HG02571 (cell line): Measurements from ENCODE around the gene MINPP1.
"Not testable (repeated sequence)": the region's sequence is repeated elsewhere in the genome, so short reads cannot be mapped to it uniquely, and the experiment has no call there.

ENCODE experiments used
- ATAC-seq: cut with Tn5 transposase; IDR thresholded peaks from one replicate; pipeline ENCODE4 v1.9.1; 2021; ENCODE audit warnings: mild to moderate bottlenecking, moderate library complexity; ENCODE audit not compliant: unreplicated experiment

MINPP1 gene, protein sequence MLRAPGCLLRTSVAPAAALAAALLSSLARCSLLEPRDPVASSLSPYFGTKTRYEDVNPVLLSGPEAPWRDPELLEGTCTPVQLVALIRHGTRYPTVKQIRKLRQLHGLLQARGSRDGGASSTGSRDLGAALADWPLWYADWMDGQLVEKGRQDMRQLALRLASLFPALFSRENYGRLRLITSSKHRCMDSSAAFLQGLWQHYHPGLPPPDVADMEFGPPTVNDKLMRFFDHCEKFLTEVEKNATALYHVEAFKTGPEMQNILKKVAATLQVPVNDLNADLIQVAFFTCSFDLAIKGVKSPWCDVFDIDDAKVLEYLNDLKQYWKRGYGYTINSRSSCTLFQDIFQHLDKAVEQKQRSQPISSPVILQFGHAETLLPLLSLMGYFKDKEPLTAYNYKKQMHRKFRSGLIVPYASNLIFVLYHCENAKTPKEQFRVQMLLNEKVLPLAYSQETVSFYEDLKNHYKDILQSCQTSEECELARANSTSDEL

DNA sequence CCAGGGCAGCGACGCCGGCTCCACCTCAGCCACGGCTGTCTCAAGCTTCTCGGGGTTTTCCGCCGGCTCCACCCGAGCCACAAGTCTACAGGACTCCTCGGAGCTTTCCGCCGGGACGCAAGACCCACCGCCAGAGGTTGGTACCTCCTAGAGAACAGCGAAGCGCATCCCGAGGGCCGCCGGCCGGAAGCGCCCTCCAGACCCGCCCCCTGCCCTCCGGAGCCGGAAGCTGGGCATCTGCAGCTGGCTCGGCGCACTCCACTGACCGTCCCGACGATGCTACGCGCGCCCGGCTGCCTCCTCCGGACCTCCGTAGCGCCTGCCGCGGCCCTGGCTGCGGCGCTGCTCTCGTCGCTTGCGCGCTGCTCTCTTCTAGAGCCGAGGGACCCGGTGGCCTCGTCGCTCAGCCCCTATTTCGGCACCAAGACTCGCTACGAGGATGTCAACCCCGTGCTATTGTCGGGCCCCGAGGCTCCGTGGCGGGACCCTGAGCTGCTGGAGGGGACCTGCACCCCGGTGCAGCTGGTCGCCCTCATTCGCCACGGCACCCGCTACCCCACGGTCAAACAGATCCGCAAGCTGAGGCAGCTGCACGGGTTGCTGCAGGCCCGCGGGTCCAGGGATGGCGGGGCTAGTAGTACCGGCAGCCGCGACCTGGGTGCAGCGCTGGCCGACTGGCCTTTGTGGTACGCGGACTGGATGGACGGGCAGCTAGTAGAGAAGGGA, at the start of gene MINPP1:
Gene MINPP1, plus strand, starts transcription at position 254 of the 726 bp plus-strand sequence. Its CDS starts 23 bp downstream, at position 277.
- peak; percentile 89 for ATAC-seq

DNA sequence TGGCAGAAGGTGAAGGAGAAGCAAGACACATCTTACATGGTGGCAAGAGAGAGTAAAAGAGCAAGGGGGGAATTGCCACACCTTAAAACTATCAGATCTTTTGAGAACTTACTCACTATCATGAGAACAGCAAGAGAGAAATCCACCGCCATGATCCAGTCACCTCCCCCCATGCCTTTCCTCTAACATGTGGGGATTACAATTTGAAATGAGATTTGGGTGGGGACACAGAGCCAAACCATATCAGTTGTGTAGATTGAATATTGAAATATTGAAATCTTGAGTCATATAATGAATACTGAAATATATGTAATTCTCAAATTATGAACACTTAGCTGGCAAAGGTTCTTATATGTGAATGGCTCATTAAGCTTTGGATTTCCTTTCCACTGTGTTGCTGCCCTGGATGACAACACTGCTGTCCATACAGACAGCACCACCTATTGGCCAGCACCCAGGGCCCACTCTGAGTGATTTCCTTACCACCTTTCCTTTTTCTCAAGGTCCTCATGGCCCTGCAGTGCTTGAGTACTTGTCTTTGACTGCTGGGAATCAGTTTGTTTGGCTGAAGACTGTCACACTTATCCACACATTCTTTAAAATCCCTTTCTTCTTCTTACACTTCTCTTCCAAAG, 48.0 kb upstream of the MINPP1 start:
- ATAC-seq, result not testable (repeated sequence)

DNA sequence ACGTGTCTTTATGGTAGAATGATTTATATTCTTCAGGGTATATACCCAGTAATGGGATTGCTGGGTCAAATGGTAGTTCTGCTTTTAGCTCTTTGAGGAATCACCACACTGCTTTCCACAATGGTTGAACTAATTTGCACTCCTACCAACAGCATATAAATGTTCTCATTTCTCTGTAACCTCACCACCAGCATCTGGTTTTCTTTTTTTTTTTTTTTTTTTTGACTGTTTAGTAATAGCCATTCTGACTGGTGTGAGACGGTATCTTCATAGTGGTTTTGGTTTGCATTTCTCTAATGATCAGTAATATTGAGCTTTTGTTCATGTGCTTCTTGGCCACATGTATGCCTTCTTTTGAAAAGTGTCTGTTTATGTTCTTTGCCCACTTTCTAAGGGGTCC, 42.9 kb upstream of the MINPP1 start:
- not testable (repeated sequence) for ATAC-seq

DNA sequence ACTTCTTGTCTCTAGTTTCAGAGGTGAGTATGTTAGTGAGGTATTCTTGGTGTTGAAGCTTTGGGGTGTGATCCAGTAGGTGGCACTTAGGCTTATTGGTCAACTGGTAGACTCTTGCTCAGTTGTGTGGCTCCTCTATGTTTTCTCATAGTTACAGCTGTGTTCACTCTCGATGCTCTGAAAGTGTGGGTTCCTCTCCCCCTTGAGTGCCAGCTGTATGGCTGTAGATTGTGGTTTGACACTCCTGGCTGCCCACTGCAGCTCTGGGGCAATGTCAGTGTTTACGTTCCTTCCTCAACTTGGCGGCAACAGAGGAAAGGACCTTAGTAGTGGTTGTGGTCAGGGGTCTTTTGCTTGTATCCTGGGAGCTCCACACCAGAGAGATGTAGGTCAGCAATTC, 37.8 kb upstream of the MINPP1 start:
- not testable (repeated sequence) for ATAC-seq

DNA sequence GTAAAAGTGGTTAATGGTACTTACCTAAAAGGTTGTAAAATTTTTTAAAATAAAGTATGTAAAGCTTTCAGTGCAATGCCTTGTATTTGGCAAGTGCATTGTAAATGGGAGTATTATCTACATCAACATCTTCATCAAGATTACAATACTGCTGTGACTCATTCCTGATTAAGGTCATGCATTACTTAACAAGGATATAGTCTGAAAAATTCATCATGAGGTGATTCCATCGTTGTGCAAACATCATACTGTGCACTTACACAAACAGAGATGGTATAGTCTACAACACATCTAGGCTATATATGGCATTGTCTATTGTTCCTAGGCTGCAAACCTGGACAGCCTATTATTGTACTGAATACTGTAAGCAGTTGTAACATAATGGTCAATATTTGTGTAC, 16.0 kb upstream of the MINPP1 start:
- not testable (repeated sequence) for ATAC-seq

DNA sequence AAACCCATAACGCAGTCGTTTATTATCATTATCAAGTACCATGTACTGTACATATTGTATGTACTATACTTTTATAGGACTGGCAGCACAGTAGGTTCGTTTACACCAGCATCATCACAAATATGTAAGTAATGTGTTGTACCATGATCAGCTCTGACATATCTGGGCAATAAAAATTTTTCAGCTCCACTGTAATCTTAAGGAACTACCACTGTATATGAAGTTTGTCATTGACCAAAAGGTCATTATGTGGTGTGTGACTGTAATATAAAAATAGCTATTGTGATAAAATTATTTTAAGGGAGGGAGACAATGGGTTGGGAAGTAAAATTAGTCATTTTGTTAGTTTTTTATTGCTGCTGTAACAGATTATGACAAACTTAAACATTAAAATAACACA, 14.4 kb upstream of the MINPP1 start:
- ATAC-seq, result not testable (repeated sequence)

DNA sequence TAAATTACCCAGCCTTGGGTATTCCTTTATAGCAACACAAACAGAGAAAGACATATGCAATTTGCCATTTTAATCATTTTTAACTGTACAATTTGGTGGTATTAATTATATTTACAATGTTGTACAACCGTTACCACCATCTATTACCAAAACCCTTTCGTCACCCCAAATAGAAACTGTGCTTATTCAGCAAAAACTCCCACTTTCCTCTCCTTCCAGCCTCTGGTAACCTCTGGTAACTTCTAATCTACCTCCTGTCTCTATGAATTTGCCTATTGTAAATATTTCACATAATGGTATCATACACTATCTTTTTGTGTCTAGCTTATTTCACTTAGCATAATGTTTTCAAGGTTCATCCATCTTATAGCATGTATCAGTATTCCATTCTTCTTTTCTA, 12.2 kb upstream of the MINPP1 start:
- not testable (repeated sequence) for ATAC-seq

DNA sequence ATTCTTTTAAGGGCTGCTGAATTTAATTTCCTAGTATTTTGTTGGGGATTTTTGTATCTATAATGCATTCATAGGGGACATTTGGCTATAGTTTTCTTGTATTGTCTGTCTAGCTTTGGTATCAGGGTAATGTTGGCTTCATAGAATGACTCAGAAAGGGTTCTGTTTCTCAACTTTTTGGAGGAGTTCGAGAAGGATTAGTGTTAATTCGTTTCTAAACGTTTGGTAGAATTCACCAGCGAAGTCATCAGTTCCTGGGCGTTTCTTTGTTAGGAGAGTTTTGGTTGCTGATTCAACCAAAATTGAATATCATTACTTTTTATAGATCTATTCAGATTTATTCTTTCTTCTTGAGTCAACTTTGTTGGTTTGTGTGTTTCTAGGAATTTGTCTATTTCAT, 9.2 kb upstream of the MINPP1 start:
- ATAC-seq, result not testable (repeated sequence)

DNA sequence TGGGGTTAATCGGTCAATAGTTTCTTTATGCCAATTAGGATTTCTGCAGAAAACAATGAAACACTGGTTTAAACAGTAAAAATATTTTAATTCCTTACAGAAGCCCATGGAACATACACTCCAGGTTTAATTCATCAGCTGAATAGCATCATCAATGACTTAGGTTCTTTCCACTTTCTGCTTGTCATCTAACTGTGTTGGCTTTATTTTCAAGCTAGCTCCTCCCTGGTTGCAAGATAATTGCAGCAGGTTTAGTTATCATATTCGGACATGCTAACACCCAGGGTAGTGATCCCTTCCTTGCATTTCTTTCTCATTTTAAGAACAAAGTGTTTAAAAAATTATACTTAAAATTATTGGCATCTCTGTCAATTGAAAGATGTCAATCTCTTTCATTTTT, 7.3 kb upstream of the MINPP1 start:
- ATAC-seq, result not testable (repeated sequence)

DNA sequence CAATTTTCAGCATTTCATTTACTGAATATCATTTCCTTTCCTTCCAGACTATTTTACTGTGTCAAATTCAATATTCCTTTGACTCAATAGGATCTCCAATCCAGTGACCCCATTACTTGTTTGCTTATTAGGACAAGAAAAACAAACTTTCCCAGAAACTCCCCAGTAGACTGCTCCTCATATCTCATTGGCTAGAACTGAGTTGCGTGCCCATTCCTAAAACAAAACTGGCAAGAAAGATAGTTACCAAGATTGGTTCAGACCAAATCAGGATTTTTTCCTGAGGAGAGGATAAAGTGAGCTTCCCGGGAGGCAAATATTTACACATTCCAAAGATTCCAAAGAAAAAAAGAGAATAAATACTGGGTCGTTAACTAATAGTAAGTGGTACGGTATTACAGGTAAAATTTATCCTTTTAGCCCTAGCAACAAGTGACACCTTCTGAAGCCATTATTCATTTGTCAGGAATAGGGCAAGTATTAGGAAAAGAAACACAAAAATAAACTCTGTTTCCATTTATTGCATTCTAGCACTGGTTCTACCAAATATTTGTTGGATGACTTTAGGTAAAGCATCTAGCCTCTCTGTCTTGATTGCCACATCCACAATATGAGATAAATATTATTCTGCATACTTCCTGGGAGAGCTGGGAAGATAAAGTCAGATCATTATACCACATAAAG, 6.4 kb upstream of the MINPP1 start:
- ATAC-seq, result not testable (repeated sequence)

DNA sequence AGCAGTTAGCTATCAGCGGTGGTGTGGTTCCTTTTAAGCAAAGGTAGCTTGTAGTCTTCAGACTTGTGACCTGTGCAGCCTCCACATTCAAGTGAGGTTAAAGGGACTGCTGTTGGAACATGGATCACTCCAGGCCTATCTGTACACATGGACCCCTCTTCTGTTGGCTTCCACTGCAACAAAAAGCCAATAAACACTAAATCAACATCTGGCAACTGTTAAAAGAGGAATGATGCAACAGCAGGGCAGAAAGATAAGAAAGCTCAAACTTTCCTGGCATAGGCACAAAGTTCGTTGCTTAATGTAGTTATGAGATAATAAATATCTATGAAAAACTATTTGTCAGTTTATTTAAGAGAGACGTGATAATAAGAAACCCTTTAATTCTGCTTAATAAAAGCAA, 4.0 kb upstream of the MINPP1 start:
- ATAC-seq, result no peak

DNA sequence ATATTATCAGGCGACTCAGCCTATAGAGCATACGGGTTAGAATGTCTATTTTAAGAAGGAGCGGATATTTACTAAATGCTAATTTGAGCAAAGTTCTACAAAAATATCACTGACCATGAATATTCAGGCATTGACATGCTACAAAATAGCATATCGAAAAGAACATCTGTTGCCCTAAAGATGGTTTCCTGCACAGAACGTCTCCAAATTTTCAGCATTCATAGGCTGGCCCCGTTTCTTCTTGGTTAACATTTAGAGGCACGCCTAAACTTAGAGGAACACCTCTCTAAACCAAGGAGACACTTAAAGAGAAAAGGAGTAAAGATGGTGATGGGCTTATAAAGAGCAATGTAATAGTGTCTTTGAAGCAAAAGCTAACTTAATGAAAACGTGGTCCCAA, 1.3 kb upstream of the MINPP1 start:
- ATAC-seq, result no peak

DNA sequence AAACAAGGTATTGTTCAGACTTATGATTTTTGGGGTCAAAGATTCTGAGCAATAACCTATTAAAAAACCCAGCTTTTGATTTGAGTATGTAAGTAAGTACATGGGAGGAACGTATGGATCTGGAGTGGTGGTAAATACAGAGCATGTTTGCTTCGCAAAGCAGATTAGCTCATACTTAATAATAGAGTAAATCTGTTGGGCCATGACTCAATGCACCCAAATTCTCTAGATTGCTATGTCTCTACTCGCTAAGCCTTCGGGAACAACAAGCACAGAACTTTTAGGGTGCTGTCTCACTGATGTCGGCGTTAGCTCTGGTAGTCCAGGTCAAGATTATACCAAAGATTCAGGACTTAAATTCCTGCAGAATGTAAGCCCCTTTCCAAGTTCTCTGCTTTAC, 807 bp upstream of the MINPP1 start:
- ATAC-seq, result no peak

DNA sequence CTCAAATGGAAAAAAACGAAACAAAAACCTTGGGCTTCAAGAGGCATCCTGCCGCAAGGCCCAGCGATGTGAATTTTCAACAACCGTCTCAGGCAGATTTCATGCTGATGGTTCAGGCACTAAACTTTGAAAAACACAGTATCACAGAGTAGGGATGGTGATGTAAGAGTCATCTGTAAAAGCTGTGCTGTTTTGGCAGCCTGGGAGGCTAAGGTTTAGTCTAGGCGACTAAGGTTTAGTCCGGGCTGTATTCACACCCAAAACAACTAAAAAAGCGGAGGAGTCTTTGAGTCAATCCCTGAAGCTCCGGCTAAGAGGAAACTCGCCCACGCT, 420 bp upstream of the MINPP1 start:
- ATAC-seq, result no peak

DNA sequence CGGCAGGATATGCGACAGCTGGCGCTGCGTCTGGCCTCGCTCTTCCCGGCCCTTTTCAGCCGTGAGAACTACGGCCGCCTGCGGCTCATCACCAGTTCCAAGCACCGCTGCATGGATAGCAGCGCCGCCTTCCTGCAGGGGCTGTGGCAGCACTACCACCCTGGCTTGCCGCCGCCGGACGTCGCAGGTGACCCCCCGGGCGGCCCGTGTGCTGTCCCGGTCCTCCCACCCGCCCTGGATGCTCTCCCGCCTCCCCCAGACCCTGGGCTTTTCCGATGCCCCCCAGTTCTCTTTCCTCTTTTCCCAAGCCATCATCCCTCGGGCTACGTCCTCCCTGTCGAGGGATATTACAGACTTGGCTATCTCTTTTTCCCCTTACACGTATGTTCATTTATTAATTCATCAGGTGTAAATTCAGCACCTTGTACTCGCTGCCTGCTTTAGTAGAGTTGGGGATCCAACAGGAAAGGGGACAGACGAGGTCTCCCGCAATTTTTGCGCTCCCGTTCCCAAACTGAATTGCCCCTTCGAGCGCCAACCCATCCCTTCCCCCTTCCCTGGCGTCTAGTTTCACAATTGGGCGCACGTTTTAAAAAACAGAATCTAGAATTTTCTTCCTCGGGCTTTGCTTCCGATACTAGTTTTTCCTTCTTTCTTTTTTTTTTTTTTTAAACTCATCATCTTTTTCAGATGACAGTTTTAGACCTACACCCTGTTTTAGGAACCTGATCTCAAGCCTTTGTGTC, 846 bp downstream of the MINPP1 start:
- ATAC-seq, result peak; percentile 54

DNA sequence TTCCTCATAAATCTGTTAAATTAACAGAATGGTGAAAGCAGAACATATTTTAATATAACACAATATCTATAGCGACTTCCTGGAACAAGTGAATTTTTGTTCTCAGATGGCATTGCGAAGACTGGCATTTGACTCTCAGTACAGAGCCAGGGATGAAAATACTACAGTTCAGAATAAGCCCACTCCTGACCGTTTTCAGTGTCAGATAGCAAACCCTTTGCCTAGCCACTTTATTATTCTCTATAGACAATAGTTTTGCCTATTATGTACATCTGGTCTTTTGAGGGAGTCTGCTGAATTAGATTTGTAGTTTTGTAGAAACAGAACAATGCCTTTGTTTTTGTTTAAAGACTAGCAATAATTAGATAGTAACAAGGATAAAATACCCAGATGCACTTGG, 2.3 kb downstream of the MINPP1 start:
- ATAC-seq, result no peak

DNA sequence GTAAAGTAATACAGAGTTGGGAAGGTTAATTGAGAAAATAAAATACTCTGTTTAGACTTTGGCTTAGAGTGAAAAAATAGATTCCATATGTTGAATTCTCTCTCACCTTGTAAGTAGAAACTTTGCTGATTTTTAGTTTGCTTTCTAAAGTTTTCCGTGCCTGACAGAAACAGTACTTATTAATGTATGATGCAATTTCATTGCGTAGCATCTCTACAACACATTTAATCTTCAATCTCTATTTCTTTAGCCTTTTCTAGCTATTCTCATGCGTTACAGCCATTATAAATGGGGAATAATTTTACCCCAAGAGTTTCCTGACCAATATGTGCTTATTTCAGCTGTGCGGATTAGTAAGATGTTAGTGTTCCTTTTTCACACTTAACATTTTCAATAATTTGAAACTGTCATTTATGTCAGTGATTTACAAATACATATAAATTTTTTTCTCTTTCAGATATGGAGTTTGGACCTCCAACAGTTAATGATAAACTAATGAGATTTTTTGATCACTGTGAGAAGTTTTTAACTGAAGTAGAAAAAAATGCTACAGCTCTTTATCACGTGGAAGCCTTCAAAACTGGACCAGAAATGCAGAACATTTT, 3.3 kb downstream of the MINPP1 start:
- ATAC-seq, result no peak

DNA sequence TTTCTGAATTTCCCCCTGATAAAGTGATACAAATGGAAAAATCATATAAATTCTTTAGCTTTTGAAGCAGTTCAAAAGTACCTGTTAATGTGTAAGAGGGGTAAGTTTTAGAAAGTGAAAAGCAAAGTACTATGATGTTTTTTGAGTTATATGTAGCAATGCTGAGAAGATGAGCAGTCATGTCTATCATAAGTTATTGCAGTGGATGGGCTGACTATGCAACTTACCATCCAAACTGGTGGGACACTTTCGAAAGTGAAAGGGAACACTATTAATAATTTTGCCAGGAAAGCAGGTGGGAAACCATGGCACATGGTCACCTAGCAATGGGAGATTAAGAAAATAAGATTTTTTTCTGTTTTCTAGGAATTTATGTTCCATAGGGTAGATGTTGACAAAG, 4.1 kb downstream of the MINPP1 start:
- ATAC-seq, result no peak

DNA sequence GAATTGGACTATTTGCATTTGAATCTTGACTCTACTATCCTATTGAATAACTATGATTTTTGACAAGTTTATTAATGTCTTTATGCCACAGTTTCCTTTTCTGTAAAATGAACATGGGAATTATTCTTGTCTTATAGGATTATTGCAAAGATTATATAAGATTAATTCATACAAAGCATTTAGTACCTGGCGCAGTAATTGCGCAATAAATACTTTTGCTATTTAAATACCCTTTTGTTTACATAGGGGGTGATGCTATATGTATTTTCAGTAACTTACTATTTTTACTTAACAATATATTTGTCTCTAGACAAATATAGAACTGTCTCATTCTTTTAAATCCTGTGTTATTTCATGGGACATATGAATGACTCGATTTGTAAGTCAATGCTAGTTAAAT, 5.3 kb downstream of the MINPP1 start:
- ATAC-seq, result no peak

DNA sequence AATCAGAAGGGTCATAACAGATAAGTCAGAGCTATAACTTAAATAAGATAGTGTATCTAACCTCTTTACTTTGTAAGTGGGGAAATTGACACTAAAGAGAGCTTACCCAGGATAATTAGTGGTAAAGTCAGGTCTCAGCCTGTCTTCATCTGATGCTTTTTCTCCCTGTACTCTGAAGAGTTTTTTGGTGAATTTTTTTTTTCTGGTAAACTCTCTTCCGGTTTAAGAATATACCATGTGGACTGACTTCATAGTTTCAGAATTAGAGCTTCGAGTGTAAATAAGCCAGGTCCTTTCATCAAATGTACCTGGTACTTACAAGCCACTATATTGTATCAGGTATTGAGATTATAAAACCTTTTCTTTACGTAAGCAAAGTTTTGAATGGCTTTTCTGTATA, 6.8 kb downstream of the MINPP1 start:
- no peak for ATAC-seq
